Psoas muscle (tissue), 8 donors: ENCODE results near the gene CMBL. TPM values are rescaled to one million over a fixed set of nuclear protein-coding genes. Genes with fewer than 3 reads are reported as not detected.

ENCODE experiments used
- ATAC-seq, 4 donors: fragments of 200-7000 bp; cut with Tn5 transposase; one replicate each; pipeline ENCODE4 v1.9.1; 2020; ENCODE audit warnings: moderate library complexity in 3 of 4, mild to moderate bottlenecking in 2 of 4
- DNase-seq, 2 donors: peaks; one replicate each; pipeline ENCODE4 v3.0.0-alpha.2; 2020
- H3K27ac ChIP-seq: fragments of 200-600 bp; one replicate; pipeline ENCODE4 v1.8.0; 2022
- H3K27me3 ChIP-seq, 3 donors: fragments of 200-600 bp in 1 of 3; one replicate each; pipeline versions ENCODE4 v1.6.1 to v1.8.0; 2013 to 2022; ENCODE audit warnings: low read length in 2 of 3, mild to moderate bottlenecking in 2 of 3, moderate library complexity in 1 of 3; ENCODE audit not compliant: insufficient read depth in 3 of 3
- H3K36me3 ChIP-seq, 2 donors: fragments of 200-600 bp in 1 of 2; one replicate each; pipeline versions ENCODE4 v1.6.1 to v1.8.0; 2013 to 2022; ENCODE audit warnings: low read depth in 1 of 2, mild to moderate bottlenecking in 1 of 2, moderate library complexity in 1 of 2; ENCODE audit not compliant: insufficient read depth in 1 of 2
- H3K4me1 ChIP-seq: fragments of 200-600 bp; one replicate; pipeline ENCODE4 v1.8.0; 2022
- H3K4me3 ChIP-seq: fragments of 200-600 bp; one replicate; pipeline ENCODE4 v1.8.0; 2022; ENCODE audit warnings: mild to moderate bottlenecking
- H3K9me3 ChIP-seq: fragments of 200-600 bp; one replicate; pipeline ENCODE4 v1.8.0; 2022
- WGBS, 3 donors: extraction: QIAGEN DNeasy Blood & Tissue Kit; methylation state at CpG; one replicate each; pipeline versions ENCODE4 v1.1.6 to v1.1.7; 2013; 5-methylcytosine and 5-hydroxymethylcytosine counted together
- intact Hi-C, 2 donors: fragments of 100-400 bp; cut with DNase I; formaldehyde crosslinking; loops; one replicate each; pipeline versions ENCODE4 v1.11.0 to v1.14.2; 2022
- long read RNA-seq, 2 donors: library from polyadenylated mRNA; unstranded; transcript quantifications; one replicate each; pipeline ENCODE4 v2.0.0, GENCODE V29; 2021
- polyA plus RNA-seq, 3 donors: library from polyadenylated mRNA; stranded (reverse); fragments of 200-250 nt; gene quantifications; one replicate each; pipeline ENCODE4 v1.2.3, GENCODE V29; 2013
- total RNA-seq, 4 donors: library from RNA; stranded (reverse); fragmentation: NEBNext Ultra II Directional in 2 of 4; extraction: Animal tissue kit (Norgen Biotek cat#: 25700) in 2 of 4; gene quantifications; one replicate each; pipeline versions ENCODE4 v1.2.1 to v1.2.4, GENCODE V29; 2021 to 2023
- TF ChIP-seq, protein P1 (sequence below): fragments of 200-600 bp; IDR thresholded peaks from one replicate; pipeline ENCODE4 v1.8.0; 2022; ENCODE audit warnings: antibody characterized with exemption
- donor health status: healthy with polysubstance abuse.
- donor health status: DM: no; HTN: no; CAD: no; lungs with moderate emphysema.
- donor health status: Bipolar disorder and iron deficiency.
- donor health status: healthy.
- donor health status: DM: yes; HTN: yes; CAD: no.
- donor health status: DM: no; HTN: no; CAD: no.
- donor health status: DM: no; HTN: no; CAD: no.
- donor health status: DM: yes; HTN: yes; CAD: no.

The CMBL gene
- 100 to 1,000 TPM in 1 of 4 donors, 10 to 100 TPM in 3; 30.1 to 243 (median 61.1) TPM for total RNA-seq
- polyA plus RNA-seq, result 10 to 100 TPM in 2 of 3 donors, 1 to 10 TPM in 1; 9.4 to 99.4 (median 54.4) TPM
- long read RNA-seq, donor 1, transcript CMBL-201 (6 exons, 2,335 nt), result major isoform, 97 of 111 reads
- long read RNA-seq, donor 1, partial matches to known transcripts, result 6 of 111 reads
- long read RNA-seq, donor 1, other reads (novel, unspliced or antisense), result 8 of 111 reads
- long read RNA-seq, donor 2, transcript CMBL-201 (6 exons, 2,335 nt), result major isoform, 50 of 59 reads
- long read RNA-seq, donor 2, partial matches to known transcripts, result 2 of 59 reads
- long read RNA-seq, donor 2, other reads (novel, unspliced or antisense), result 6 of 59 reads

- intact Hi-C loops, result no loop called here
- H3K27ac ChIP-seq, result peak within 1 kb of the TSS; percentile 92
- ATAC-seq (peak; percentile 61 to 66 (median 64)), DNase-seq (peak; percentile 57 to 71)
- H3K9me3 ChIP-seq, result no peaks in the 10 kb centered on the region
- no peaks in the 10 kb centered on the region for H3K27me3 ChIP-seq
- H3K36me3 ChIP-seq, result no peaks in the 10 kb centered on the region
- H3K4me3 ChIP-seq, result peak within 1 kb of the TSS; percentile 70
- WGBS, 3 donors, result 2 to 3% (median 2%) methylated on average over 55 to 56 of the region's 56 CpGs
- TF ChIP-seq, protein P1, sequence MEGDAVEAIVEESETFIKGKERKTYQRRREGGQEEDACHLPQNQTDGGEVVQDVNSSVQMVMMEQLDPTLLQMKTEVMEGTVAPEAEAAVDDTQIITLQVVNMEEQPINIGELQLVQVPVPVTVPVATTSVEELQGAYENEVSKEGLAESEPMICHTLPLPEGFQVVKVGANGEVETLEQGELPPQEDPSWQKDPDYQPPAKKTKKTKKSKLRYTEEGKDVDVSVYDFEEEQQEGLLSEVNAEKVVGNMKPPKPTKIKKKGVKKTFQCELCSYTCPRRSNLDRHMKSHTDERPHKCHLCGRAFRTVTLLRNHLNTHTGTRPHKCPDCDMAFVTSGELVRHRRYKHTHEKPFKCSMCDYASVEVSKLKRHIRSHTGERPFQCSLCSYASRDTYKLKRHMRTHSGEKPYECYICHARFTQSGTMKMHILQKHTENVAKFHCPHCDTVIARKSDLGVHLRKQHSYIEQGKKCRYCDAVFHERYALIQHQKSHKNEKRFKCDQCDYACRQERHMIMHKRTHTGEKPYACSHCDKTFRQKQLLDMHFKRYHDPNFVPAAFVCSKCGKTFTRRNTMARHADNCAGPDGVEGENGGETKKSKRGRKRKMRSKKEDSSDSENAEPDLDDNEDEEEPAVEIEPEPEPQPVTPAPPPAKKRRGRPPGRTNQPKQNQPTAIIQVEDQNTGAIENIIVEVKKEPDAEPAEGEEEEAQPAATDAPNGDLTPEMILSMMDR, result no peak
- peaks cover 53% of the 10 kb centered on the region for H3K4me1 ChIP-seq
Measured at GRCh38 chr5:10307206-10308148, at the start of gene CMBL. TSS of gene CMBL (minus strand) at chr5:10307902. CDS start at chr5:10290762, 17,140 bp downstream.

- 11 to 24% (median 13%) methylated on average over 16 of the region's 16 CpGs for WGBS, 3 donors
- intact Hi-C loops, result no loop called here
- Histone ChIP-seq H3K27ac (peak overlapping the region; percentile 99), H3K4me1 (peaks cover 47% of the 10 kb centered on the region), H3K9me3 (no peaks in the 10 kb centered on the region), H3K36me3 (no peaks in the 10 kb centered on the region), H3K4me3 (peak overlapping the region; percentile 95), H3K27me3 (no peaks in the 10 kb centered on the region)
- TF ChIP-seq, protein P1, result no peak
- DNase-seq (no peak), ATAC-seq (no peak)
Measured at GRCh38 chr5:10355071-10355889, 47.6 kb upstream of the CMBL start.

DNA sequence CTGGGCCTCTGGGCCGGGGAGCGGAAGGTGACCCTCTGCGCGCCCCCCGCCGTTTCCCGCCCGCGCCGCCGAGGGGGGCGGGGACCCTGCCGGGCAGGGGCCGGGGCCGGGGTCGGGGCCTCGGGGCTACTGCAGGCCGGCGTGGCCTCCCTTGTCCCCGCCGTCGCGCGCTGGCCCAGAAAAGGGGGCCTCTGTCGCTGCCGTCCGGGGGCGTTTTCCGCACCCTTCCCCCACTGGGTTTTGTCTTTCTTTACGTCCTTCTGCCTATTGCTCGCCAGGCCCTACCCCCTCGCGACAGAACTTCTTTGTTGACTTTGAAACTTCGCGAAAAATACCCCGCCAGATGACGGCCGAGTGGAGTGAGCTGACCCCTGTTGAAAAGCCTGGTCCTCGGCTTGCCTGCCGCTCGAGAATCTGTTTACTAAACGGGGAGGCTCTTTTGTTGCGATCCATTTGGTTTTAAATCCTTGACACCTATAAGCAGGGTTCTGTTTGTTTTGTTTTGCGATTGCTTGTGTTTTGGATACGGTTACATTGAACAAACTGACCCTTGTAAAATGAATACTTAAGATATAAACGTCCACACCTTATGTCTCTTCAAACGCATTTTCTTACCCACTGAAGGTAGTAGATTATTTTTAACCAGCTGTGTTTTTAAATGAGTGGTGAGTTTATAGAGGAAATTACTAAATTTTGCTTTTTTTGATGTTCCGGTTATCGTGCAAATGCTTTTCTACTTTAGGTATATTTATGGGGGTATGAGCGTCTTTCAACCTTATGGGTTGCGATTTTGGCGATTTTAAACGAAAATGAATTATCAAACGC lies 46.6 kb upstream of the CMBL start:
- Histone ChIP-seq H3K4me3 (peak overlapping the region; percentile 95), H3K36me3 (no peaks in the 10 kb centered on the region), H3K4me1 (peaks cover 45% of the 10 kb centered on the region), H3K27me3 (no peaks in the 10 kb centered on the region), H3K27ac (peak overlapping the region; percentile 99), H3K9me3 (no peaks in the 10 kb centered on the region)
- WGBS, 3 donors, result 1% methylated on average over 30 to 54 of the region's 54 CpGs
- peak in 1 of 2 donors; percentile 36 for DNase-seq
- peak in 2 of 4 donors; percentile 6 to 19 for ATAC-seq
- TF ChIP-seq, protein P1, result no peak
- intact Hi-C loops, result loop anchor here in 1 of 2 donors (5.0 kb wide), 2 partner anchors 37 to 67 kb away; no protein-coding TSS in a partner anchor
